Activated CD4-positive, alpha-beta T cell treated with anti-CD3 and anti-CD28 coated beads, Interleukin-2, amount 50 U/mL, for 1 hour (primary cell): ENCODE measurements around the gene MED13L.
A peak's percentile ranks its signal among the peaks of the same experiment; 100 is the strongest.
"Not testable (repeated sequence)": the region's sequence is repeated elsewhere in the genome, so short reads cannot be mapped to it uniquely, and the experiment has no call there.

Source experiments
- DNase-seq: peaks from one replicate; pipeline ENCODE4 v3.0.0-alpha.2; 2020

The MED13L gene

DNA sequence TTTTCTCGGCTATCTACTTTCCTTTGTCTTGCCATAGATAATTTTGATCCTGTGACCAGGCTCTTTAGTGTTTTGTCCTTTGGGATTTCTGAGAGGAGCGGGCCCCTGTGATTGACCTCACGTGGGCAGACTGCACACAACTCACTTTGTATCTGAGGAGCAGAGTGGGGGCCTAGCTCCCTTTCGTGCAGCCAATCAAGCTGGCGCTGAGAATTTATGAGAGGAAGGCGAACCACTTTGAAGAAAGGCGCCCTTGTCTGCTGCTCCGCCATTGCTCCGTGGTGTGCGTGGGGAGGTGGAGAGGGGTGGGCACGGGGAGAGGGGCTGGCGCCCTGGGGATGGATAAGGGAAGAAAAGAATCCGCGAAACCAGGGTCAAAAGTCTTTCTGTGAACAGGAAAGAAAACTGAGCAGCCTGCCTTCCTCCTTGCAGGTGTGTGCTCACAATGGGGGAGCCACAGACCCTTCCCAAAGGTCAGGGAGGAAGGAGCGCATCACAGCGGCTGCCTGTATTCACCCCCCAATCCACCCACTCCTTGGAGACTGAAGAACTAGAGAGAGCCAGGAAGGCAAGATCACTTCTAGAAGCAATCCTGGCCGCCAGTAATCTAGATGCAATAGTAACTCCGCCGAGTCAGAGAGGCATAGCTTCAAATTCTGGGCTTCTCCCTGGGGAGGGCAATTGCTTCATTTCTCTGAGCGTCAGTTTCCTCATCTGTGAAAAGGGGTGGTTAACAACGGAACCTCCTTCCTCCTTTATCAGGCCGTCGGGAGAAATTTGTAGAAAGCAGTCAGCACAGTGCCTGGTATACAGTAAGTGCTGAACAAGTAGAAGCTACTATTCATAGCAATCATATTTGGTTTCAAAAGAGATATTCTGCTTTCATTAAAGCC is 24.9 kb upstream of the MED13L start:
- no peak for DNase-seq

DNA sequence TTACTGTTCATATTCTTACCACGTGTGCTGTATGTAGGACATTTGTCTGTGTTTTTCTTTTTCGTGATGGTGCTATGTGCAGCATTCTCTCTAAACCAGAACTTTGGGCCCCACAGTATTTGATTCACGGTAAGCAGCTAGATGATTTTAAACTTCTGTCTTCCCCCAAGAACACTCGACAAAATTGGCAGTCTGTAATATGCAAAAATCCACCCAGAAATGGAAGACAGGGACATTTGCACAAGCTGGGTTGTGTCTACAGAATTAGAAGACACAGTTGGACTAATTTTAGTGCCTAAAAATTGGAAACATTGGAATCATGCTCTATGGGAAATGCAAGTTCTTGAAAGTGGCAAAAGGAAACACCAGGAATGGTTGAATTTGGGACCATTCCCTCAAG is 24.1 kb upstream of the MED13L start:
- no peak for DNase-seq

DNA sequence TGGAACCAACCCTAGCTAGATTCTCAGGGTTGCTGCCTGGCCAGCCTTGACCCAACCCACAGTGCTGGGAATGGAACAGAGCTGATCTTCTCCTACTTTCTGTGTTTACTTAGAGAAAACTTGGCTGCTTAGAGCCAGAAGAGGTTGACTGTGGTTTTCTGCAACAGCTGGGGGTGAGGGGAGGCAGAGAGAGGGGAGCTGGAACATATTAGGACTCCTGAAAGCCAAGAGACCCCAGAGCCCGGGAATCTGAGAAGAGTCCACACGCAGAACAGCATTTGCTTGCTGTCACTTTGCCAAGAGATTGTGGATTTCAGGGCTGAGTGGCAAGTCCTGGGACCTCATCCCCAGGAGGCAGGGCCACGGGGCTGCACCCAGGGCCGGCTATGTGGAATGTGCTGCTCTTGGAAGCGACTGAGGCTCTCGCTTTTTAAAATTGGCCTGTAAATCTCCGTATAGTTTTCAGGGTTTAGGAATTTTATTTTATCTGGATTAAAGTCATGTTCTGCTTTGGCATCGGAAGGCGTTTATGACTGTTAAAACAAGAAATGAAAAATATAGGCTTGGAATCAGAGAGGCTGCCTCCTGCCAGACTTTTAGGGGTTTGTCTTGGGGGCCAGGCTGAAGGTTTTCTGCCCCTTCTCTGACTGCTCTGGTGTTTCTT is 22.3 kb upstream of the MED13L start:
- no peak for DNase-seq

DNA sequence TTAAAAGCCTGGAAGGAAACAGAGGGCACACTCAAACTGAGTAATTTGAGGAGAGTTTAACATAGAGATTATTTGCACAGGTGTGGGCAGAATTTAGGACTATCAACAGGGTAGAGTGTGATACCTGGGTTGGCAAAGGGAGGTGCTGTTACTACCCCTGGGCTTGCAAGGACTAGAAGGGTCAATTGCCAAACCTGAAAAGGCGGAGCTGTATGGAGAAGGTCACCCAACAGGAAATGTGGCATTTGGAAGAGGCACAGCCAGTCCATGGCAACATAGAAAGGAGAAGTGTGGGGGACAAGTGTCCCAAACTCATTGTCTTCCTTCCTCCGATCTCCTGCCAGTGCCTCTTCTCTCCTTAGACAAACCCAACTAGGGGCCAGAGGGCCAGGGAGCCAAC is 21.6 kb upstream of the MED13L start:
- no peak for DNase-seq

DNA sequence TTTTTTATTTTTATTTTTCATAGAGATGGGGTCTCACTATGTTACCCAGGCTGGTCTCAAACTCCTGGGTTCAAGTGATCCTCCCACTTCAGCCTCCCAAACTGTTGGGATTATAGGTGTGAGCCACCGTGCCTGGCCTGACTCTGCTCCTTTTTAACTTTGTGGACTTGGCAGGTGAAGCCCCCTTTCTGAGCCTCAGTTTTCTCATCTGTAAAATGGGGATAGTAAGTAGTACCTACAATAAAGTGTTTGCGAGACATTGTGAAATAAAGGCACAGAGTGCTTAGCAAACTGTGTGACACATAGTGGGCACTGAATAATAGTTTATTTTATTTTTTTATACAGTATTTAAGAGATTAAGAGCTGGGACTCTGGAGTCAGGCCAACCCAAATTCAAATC is 21.1 kb upstream of the MED13L start:
- no peak for DNase-seq

DNA sequence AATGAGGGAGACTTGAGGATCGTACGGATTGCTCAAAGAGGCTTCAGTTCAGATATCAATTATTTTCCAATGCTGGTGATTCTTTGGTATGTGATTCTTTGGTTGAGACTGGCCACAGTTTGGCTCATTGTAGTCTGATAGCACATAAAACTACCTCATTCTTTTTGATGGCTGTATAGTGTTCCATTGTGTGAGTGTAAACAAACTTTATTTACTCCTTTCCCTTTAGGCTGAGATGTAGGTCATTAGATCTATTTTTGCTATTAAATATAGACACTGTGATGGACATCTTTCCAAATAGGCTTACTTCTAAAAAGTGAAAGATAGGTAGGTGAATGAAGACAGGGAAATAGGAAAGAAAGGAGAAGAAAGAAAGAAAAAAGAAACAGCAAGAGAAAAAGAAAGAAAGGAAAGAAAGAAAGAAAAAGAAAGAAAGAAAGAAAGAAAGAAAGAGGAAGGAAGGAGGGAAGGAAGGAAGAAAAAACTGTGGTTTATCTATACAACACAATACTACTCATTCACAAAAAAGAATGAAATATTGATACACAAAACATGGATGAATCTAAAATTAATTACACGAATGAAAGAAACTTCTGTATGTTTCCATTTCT is 19.8 kb upstream of the MED13L start:
- DNase-seq, result no peak

DNA sequence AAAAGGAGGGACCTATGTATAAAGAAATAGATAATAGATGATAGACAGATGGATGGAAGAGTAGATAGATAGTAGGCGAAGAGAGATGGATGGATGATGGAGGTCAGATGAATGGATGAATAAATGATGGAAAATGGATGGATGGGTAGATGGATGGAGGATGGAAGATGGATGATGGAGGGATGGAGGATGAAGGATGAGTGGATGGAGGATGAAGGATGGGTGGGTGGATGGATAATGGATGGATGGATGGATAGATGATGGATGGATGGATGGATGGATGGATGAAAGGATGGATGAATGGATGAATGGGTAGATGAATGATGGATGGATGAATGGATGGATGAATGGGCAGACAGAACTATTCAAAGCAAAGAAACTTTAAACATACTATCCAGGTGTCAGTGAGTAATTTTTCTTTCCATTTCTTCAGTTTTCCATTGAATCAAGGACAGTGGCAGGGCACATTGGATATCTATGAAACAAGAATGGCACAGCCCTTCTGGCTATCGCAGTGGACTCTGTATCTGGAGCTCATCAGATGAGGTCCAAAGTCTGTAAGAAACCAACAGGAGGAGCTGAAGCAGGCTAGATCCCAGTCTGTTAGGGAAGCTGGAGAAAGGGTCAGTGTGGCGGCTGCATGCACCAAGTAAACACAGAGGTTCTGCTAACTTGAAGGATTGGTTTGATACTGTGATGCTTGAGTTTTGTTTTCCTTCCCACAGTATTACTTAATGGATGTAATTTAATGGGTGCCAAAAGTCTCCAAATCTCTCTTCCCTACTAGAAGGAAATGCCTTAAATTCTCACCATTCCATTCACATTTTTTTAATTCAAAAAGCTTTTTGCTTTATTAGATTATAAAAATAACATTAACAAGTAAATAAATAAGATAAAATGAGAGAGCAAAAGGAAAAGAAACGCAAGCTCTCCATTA is 18.1 kb upstream of the MED13L start:
- DNase-seq, result no peak

DNA sequence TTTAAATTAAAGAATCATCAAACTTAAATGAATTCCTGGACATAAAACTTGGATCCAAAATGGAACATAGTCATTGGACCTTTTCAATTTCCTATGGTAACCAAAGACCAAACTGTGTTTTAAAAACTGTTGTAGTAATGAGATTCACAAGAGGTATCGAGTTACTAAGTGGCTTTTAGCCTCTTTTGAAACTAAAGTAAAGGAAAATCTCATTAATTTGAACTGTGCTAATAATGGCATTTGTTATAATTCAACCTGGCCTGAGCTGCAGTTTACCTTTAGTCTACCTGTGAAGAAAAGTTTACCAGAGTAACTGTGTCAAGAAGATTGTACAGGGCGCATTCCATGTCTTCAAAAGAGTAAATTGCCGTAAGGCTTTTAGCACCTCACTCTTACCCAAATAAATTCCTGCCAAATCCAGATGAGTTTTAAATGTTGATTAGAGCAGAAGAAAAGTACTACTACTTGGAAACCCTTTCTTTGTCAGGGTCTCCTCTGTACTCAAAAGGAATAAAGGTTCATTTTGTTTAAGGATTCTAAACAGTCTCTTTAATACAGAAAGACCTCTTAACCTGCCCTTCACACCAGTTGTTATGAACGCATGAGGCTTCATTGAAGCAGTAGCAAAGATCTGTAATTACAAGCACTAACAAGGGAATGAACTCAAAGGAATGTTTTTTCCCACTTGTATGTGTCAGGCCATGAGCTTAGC is 17.1 kb upstream of the MED13L start:
- no peak for DNase-seq

DNA sequence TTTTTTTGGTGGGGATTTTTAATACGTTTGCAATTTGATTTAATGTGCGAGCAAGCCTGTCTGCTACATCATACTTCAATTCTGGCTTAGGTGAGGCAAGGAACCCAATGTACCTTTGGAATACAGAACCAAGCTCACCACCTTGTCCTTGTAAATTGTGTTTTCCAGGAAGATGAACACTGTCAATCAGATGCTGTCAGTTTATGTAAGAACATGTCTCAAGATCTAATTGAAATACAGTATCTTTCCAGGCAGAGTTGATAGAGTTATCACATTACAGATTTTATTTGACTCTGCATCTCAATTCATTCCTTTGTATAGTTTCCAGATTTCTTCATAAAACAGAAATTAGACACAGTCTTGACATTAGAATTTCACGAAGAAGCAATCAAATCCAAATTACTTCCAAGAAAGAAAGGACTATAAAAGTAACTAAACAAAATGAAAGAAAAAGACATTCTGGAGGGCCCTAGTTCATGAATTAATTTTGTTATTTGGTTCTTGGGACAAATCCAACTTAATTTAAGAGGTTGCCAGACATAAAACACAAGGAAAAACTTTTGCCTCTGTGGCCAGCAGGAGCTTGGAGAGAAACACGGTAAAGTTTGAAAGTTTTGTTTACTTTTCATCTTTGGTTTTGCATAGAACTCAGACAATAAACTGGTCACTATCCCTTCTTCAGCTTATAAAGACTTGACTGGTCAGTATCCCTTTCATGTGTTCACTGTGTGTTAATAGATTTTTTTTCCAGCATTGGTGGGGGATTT is 16.4 kb upstream of the MED13L start:
- DNase-seq, result no peak

DNA sequence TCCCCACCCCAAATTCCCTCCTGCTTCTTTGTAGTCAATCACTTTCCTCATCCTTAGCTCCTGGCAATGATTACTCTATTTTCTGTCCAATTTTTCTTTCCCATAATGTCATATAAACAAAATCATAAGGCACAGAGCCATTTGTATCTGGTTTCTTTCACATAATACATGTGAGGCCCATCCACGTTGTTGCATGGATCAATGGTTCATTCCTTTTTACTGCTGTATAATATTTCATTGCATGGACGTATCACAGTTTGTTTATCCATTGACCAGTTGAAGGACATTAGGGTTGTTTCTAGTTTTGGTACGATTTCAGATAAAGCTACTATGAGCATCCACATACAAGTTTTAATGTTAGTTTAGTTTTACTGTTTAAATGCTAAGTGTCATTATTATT is 13.7 kb upstream of the MED13L start:
- no peak for DNase-seq

DNA sequence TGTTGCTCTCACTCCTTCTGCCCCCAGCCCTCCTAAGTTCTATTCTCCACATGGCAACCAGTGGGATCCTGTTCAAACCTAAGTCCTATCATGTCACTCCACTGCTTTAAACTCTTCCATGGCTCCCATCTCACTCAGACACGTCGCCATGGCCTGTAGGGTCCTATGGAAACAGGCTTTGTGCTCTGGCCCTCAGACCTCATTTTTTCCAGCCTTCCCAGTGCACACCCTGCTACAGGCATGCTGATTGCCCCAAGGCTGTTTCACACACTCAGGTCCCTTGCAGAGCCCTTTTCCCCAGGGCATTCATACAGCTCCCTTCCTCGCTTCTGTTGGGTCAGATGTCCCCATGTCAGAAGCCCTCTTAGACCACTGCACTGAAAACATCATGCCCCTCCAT is 11.2 kb upstream of the MED13L start:
- no peak for DNase-seq

DNA sequence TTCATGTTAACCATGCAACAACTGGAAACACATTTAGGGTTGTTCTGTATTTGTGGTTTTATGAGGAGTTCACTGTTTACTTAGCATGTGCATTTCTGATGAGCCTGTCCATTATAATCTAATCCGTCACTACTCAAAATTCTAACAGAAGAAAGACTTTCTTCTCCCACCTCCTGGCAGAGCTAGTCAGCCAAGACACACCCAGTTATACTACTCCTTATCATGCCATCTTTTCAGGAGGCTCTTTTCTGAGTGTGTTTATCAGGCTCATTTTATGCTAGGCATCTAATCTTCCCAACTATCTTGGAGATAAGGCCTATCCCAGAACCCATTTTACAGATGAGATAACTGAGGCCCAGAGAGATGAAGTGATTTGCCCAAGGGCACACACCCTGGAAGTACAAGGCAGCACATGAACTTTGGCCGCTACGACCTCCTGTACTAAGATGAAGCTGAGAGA is 10.4 kb upstream of the MED13L start:
- DNase-seq, result no peak

DNA sequence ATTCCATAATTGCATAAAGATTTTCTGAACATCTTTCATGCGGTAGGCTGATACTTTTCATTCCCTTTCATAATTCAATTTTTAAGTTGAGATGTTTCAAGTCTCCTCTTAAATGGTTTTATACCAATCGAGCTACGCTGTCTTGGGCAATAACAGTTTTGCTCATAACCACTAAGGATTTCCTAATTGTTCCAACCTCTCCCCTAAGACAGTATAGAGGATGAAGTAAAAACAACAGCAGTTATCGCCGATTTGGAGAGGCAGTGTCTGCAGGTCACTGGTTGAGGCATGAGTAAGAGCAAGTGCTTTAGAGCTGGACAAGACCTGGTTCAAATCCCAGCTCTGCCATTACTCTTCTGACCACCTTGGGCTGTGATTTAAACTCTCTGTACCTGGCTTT is 6.9 kb upstream of the MED13L start:
- DNase-seq, result no peak

DNA sequence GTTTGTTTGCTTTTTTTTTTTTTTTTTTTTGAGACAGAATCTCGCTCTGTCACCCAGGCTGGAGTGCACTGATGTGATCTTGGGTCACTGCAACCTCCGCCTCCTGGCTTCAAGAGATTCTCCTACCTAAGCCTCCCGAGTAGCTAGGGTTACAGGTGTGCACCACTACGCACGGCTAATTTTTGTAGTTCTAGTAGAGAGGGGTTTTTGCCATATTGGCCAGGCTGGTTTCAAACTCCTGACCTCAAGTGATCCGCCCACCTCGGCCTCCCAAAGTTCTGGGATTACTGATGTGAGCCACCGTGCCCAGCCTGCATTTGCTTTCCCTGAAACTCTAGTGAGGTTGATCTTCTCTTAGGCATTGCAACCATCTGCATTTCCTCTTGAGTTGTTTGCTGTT is 6.4 kb upstream of the MED13L start:
- DNase-seq, result not testable (repeated sequence)

DNA sequence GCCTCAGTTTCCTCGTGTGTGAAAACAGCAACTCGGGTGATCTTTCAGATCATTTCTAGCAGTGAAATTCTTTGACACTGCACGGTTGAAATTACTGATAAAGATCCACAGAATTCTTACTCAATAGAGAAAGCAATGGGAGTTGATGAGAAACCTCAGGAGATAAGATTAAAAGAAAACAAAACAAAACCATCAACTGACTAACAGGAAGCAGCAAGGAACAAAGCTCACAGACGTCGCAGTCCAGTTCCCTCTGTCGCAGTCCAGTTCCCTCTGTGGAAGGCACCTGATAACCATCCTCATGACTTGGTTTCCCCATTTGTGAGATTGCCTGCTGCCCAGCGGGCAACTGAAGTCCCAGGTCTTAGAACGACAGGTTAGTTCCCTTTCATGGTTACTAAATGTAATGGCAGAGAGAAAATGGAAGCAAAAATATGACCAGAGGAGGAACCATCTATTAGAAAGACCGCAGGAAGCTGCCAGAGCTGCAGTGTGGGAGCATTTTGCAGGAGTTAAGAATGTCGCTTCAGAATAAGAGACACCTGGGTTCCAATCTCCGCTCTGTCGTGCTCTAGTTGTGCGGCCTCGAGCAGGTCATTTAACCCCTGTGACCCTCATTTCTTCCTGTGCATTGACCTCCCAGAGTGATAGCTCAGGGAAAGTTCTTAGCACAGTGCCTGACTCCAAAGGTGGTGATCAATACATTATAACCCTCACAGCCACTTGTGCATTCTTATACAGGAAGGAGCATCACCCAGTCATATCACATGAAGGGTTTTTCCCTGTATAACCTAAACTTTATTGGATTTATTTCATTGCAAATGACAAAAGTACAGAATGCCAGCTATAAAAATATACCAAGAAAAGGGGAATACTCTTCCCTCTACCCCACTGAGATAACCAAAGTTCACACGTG is 5.1 kb upstream of the MED13L start:
- no peak for DNase-seq

DNA sequence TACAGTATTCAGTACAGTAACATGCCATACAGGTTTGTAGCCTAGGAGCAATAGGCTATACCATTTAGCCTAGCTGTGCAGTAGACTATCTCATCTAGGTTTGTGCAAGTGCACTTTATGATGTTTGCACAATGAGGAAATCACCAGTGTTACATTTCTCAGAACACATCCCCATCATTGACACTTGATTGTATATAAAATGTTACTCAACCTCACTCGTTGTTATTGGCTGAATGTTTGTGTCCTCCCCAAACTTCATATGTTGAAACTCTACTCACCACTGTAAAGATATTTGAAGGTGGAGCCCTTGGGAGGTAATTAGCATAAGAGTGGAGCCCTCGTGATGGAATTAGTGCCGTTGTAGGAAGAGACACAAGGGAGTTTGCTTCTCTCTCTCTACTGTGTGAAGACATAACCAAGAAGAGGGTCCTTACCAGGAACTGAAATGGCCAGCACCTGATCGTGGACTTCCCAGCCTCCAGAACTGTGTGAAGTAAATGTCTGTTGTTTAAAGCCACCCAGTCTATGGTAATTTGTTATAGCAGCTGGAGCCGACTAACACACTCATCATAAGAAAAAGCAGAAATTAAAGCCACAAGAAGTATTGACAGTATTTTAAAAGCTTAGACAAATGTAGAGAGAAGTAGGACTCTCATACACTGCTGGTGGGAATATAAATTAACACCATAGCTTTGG is 3.2 kb upstream of the MED13L start:
- no peak for DNase-seq

DNA sequence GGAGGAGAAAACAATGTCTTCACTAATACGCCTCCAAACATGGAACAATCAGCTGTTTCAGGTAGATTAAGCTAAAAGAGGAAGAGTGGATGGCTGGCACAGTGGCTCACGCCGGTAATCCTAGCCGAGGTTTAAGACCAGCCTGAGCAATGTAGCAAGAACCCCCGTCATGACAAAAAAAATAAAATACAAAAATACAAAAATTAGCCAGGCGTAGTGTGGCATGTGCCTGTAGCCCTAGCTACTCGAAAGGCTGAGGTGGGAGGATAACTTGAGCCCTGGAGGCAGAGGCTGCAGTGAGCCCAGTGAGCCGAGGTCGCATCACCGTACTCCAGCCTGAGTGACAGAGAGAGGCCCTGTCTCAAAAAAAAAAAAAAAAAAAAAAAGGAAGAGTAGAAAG is 1.2 kb upstream of the MED13L start:
- no peak for DNase-seq

DNA sequence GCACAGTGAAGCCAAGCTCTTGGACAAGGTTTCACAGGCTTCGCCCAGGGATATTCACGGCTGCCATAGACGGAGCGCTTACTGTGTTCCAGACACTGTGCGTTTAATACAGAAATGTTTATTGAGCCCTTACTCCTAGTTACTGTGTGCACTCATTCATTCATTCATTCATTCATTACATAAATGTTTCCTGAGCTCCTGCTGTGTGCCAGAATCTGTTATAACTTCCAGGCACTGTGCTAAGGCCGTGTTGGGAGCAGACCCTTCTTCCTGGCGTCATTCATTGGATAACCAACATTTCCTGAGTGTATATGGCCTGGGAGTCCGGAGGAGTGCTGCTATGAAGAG is 760 bp upstream of the MED13L start:
- no peak for DNase-seq

DNA sequence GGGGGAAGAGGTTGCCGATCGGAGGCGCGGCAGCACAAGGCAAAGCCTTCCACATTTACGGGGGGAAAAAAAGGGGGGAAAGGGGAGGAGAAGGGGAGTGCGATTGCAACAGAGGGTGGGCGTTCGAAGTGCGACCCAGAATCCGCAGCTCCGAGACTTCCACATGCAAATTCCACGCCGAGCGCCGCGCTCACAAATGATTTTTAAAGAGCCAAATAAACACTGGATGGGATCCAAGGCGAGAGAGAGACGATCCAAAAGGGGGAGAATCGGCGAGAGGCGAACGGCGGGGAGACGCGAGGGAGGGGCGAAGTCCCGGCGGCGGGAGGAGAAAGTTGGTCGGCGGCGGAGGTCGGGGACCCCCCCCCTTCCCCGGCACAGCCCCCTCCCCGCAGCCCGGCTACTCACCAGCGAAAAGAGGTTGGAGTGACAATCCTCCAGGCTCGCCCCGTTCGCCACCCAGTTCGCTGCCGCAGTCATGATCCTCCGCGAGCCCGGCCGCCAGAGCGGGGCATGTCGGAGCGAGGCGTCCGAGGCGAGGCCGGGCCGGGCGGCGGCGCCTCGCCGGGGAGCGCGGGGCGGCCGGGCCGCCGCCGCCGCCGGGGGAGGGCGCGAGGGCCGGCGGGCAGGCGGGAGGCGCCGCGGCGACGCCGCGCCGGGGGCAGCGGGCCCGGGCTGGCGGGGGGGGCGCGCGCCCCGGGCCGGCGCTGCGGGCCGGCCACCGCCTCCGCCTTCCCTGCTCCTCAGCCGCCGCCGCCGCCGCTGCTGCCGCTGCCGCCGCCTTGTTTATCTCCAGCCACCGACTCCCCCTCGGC is 634 bp downstream of the MED13L start:
- peak; percentile 64 for DNase-seq
